ENCODE measurements around the gene KHDRBS2.

KHDRBS2 gene

GRCh38 chr6:62174548-62174947 is 111.5 kb downstream of the KHDRBS2 start:
- no peak for DNase-seq

- no peak for DNase-seq
Observed at GRCh38 chr6:62167736-62168135, 118.3 kb downstream of the KHDRBS2 start.

GRCh38 chr6:62162858-62163257 is 123.2 kb downstream of the KHDRBS2 start:
- DNase-seq, result no peak

DNA sequence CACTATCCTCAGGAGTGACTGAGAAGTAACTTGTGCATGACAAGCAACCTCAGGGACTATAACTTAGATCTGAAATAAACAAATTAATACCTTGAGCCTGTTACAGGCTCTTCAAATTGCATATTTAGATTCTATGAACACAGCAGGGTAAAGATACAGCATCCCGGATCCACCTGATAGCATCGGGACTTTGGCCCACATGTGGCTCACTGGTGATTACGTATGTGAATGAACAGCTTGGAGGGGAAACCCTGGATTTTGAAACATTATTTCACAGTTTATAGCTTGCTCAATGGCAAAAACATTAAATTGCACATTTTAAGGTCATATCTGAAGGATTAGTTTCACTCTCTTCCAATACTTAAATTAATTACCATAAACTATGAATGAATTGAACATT is 133.2 kb downstream of the KHDRBS2 start:
- no peak for DNase-seq

DNA sequence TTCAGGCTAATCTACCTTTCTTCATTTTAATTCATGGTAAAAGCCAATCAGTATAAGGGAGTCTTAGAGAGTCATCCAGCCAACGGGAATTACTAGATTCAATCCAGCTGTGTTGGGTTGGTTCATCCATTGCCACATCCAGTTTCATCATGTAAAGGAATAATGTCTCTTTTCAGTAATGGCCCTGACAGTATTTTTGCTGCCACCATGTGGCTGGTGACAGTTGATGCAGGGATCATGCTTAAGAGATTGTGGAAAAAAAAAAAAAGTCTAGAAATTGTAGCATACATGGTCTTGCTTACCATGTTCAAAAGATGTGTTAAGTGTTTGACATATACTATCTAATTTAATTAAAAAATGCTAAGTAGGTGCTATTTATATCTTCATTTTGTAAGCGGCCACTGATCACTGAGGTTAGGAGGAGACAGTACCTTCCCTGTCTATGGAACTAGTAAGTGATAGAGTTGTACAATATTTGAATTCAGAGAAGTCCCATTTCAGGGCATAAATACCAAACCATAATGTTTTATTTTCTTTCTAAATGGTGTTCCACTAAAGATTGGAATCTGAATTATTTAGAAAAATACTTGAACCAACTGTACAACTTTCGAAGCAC is 135.9 kb downstream of the KHDRBS2 start:
- no peak for DNase-seq

DNA sequence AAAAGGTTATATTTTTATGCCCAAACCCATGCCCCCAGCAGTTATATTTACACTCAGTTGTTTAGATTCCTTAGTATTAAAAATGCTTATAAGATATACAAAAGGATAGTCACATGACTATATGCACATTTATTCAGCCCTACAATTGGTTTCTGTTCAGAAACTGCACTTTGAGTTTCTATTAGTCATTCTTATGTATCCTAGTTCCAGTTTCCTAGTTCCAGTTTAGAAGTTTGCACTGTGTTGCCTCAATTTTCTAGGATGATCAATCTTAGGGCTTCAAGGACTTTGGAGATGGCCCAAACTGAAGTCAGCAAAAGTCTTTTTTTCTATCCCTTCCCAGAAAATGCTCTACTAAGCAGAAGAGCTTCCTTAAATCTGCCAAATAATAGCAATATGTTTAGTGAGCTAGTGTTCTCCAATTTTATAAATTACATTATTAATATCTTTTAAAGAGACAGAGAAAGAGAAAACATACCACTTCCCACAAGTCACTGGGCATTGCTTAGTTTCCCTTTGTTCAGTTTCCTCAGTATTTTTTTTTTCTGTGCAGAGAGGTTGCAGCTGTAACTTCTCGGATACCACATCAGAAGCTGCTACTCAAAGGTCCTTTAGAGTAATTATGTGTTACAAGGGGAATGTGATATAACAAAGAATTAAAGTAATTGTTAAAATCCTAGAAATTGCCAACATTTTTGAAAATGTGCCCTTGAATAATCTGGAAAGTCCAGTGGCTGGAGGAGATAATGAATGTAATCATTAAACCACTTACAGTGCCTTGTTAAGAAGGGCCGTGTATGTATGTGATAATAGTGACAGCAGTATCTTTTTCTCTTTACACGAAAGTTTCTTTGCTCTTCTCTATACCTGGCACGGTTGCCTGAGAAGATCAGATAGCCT is 138.8 kb downstream of the KHDRBS2 start:
- no peak for DNase-seq

GRCh38 chr6:62129127-62129526 is 156.9 kb downstream of the KHDRBS2 start:
- no peak for DNase-seq

- no peak for DNase-seq
Observed at GRCh38 chr6:62119401-62119800, 166.6 kb downstream of the KHDRBS2 start.

DNA sequence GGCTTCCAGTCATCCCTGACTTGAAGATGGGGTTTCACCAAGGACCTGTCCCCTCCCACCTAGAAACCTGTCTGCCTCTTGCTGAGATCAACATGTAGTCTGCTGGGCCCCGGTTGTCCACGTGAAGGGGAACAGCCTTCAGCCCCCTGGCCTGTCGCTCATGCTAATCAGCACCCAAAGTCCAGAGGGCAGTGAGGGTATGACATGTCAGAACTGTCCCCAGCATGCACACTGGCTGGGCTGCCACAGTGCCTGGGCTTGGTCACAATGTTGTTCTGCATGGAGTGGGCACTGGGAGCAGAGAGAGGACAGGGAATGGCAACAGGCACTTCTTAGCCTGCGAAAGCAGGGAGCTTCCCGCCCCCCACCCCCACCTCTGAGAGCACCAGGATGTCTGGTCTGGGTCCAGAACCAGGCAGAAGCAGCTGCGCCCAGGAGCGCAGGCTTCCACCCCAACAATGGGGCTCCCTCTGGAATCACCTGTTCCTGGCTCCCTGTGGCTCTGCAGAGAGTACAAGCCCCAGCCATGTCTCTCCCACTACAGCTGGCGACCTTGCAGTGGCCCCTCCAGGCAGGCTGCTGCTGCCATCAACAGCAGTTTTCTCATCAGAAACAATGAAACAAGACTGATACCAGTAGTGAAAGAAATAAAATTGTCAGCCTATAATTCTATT is 182.7 kb downstream of the KHDRBS2 start:
- no peak for DNase-seq

GRCh38 chr6:62102387-62102786 is 183.6 kb downstream of the KHDRBS2 start:
- DNase-seq, result no peak

- no peak for DNase-seq
Observed at GRCh38 chr6:62090442-62091229, 195.4 kb downstream of the KHDRBS2 start.

DNA sequence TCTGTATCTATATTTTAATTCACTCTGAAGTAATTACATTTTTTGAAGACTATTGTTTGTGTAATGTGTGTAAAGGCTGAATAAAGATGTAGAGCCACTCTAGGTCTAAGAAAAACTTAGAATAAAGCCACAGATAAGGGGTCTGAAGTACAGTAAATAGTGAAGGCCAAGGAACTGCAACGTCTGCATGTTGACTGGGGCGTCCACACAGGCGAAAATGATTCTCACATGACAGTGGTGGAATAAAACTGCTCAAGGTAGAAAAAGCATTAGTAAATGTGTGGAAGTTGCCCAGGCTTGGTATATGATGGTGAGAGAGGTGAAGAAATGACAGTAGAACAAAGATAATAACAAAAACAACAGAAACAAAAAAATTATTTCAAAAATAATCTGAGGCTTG is 196.2 kb downstream of the KHDRBS2 start:
- DNase-seq, result no peak

GRCh38 chr6:62086047-62086446 is 200.0 kb downstream of the KHDRBS2 start:
- no peak for DNase-seq

- DNase-seq, result no peak
Observed at GRCh38 chr6:62075869-62076268, 210.2 kb downstream of the KHDRBS2 start.

DNA sequence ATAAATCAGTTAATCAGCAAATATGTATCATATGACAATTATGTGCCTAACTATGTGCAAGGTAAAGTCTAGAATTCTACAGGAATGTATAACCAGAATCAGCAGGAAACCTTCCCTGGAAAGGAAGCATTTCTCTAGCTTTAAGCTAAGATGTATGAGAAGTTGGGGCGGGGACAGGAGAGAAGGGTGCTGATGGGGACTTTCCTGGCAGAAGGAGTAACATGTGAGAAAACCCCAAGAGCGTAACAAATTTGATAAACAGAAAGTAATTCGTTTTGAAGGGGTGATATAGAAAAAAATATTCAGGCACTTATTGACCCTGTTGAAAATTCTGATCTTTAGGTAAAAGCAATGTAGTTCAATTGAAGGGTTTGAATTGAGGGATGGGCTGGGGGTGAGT is 226.1 kb downstream of the KHDRBS2 start:
- no peak for DNase-seq

DNA sequence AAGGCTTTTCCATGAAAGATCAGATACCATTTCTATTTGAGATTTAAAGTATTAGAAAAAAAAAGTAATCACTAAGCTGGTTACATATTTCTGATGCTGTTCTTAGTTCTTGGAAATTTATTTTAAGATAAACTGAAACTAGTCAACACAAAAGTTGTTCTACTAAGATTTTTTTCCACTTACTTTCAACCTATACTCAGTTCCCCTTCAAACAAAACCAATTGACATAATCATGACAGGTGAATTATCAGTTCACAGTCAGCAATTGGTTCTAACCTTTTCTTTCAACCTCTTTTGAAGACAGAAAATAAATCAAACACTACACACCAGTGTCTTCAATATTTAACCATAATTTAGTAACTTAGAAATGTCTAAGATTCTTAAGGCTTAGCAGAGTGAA is 228.7 kb downstream of the KHDRBS2 start:
- DNase-seq, result no peak

DNA sequence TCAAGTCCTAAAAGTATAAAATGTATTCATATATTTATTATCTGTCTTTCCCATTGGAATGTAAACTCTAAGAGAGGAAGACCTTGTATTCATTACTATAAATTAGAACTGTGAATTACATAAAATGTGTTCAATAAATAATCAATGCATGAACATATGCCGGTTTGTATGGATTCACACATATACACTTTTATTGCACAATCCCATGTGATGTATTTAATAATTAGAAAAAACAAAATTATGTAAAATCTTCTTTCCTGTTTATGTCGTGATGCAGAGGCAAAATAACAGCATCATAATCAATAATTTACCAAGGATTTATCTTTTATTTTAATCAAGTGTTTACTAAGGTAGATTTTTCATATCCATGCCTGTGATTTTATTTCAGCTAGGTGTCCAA is 240.5 kb downstream of the KHDRBS2 start:
- DNase-seq, result no peak

DNA sequence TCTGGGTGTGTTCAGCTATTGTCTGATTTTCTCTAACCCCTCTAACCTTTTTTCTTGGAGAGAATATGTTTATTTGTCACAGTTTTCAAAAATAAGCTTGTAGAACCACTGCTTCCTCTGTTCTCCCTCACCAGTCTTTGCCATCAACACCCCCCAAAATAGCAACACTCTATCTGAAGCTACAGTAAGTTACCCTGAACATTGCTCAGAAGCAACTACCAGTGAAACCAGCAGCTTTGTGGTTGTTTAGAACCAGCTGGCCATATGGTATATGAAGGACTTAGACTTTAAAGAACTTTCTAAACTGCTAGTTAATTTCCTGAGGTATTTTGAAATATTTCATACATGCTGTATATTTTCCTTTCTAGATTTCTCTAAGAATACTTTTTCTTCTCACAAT is 242.9 kb downstream of the KHDRBS2 start:
- DNase-seq, result no peak

- DNase-seq, result no peak
Observed at GRCh38 chr6:62042429-62042828, 243.6 kb downstream of the KHDRBS2 start.

DNA sequence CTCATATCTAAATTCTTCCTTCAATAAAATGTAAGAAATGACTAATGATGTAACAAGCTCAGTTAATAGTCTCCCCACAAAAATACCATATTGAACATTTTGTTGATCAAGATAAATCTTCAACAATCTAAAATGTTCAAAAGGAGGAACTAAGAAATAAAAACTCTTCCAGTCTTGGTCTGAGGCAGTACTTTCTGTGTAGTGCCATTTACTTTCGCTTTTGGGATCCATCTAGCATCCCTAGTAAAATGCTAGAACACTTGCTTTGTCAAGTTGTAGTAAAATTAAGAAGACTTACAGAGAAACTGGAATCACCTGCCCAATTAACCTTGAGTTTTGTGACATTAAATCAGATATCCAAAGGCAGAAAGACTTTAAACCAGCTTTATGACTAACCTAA is 246.4 kb downstream of the KHDRBS2 start:
- DNase-seq, result no peak

- no peak for DNase-seq
Observed at GRCh38 chr6:62037445-62037844, 248.6 kb downstream of the KHDRBS2 start.

- DNase-seq, result no peak
Observed at GRCh38 chr6:62035952-62036351, 250.1 kb downstream of the KHDRBS2 start.

GRCh38 chr6:62013719-62014118 is 272.3 kb downstream of the KHDRBS2 start:
- no peak for DNase-seq

All from T-helper 9 cell (primary cell).